Liver (tissue), 9 donors: Measurements from ENCODE around the gene CCN5. TPM values are rescaled to one million over a fixed set of nuclear protein-coding genes. Genes with fewer than 3 reads are reported as not detected.

Experiments
- DNase-seq: peaks from one replicate; pipeline ENCODE4 v3.0.0-alpha.2; 2017; ENCODE audit warnings: low spot score
- H3K27ac ChIP-seq, 2 donors: one replicate each; pipeline ENCODE4 v1.7.0; 2013; ENCODE audit warnings: inconsistent platforms in 2 of 2, low read length in 2 of 2, control low read depth in 1 of 2, low read depth in 1 of 2, mild to moderate bottlenecking in 1 of 2
- H3K27me3 ChIP-seq, 4 donors: one replicate each; pipeline versions ENCODE4 v1.6.1 to v1.7.0; 2013; ENCODE audit warnings: low read length in 3 of 4, inconsistent platforms in 1 of 4, mild to moderate bottlenecking in 1 of 4, moderate library complexity in 1 of 4; ENCODE audit not compliant: control insufficient read depth in 4 of 4, insufficient read depth in 4 of 4
- H3K36me3 ChIP-seq, 4 donors: one replicate each; pipeline versions ENCODE4 v1.6.1 to v1.7.0; 2013; ENCODE audit warnings: low read length in 3 of 4, mild to moderate bottlenecking in 3 of 4, low read depth in 1 of 4, moderate library complexity in 1 of 4; ENCODE audit not compliant: control insufficient read depth in 4 of 4, insufficient read depth in 3 of 4
- H3K4me1 ChIP-seq, 4 donors: one replicate each; pipeline versions ENCODE4 v1.6.1 to v1.7.0; 2013; ENCODE audit warnings: low read length in 3 of 4, mild to moderate bottlenecking in 3 of 4, moderate library complexity in 1 of 4; ENCODE audit not compliant: control insufficient read depth in 4 of 4, insufficient read depth in 4 of 4
- H3K4me3 ChIP-seq, 3 donors: one replicate each; pipeline versions ENCODE4 v1.6.1 to v1.7.0; 2013; ENCODE audit warnings: low read length in 3 of 3, control low read depth in 1 of 3, low read depth in 1 of 3, mild to moderate bottlenecking in 1 of 3
- H3K9ac ChIP-seq, 2 donors: one replicate each; pipeline ENCODE4 v1.7.0; 2013; ENCODE audit warnings: low read length in 2 of 2, mild to moderate bottlenecking in 2 of 2, moderate library complexity in 2 of 2, control low read depth in 1 of 2, low read depth in 1 of 2
- H3K9me3 ChIP-seq, 4 donors: one replicate each; pipeline versions ENCODE4 v1.6.1 to v1.7.0; 2013; ENCODE audit warnings: low read length in 3 of 4; ENCODE audit not compliant: control insufficient read depth in 4 of 4
- CTCF ChIP-seq: fragments of 150-350 bp; IDR thresholded peaks from 2 replicates; pipeline ENCODE4 v1.5.1; 2017; ENCODE audit warnings: improper control_type of control experiment, low read depth, low read length; ENCODE audit not compliant: missing input control
- EGR1 ChIP-seq, 2 donors: IDR thresholded peaks; 2 replicates each; pipeline ENCODE4 v1.6.1; 2016 to 2018; ENCODE audit warnings: antibody characterized with exemption in 2 of 2, low read depth in 2 of 2
- FOXA1 ChIP-seq: IDR thresholded peaks from 2 replicates; pipeline ENCODE4 v1.6.1; 2016; ENCODE audit warnings: antibody characterized with exemption
- FOXA2 ChIP-seq: IDR thresholded peaks from 2 replicates; pipeline ENCODE4 v1.6.1; 2016; ENCODE audit warnings: antibody characterized with exemption
- JUND ChIP-seq, 2 donors: IDR thresholded peaks; 2 replicates each; pipeline ENCODE4 v1.6.1; 2016; ENCODE audit warnings: antibody characterized with exemption in 2 of 2
- MAX ChIP-seq: IDR thresholded peaks from 2 replicates; pipeline ENCODE4 v1.6.1; 2016; ENCODE audit warnings: antibody characterized with exemption
- RAD21 ChIP-seq, 2 donors: IDR thresholded peaks; 2 replicates each; pipeline ENCODE4 v1.6.1; 2016; ENCODE audit warnings: antibody characterized with exemption in 2 of 2, mild to moderate bottlenecking in 2 of 2
- REST ChIP-seq: IDR thresholded peaks from 2 replicates; pipeline ENCODE4 v1.6.1; 2016; ENCODE audit warnings: antibody characterized with exemption, mild to moderate bottlenecking
- SP1 ChIP-seq: IDR thresholded peaks from 2 replicates; pipeline ENCODE4 v1.6.1; 2018; ENCODE audit warnings: antibody characterized with exemption, mild to moderate bottlenecking
- TAF1 ChIP-seq: conservative IDR thresholded peaks from 2 replicates; pipeline ENCODE4 v1.6.1; 2016; ENCODE audit warnings: antibody characterized with exemption, mild to moderate bottlenecking
- YY1 ChIP-seq: IDR thresholded peaks from 2 replicates; pipeline ENCODE4 v1.6.1; 2016; ENCODE audit warnings: antibody characterized with exemption, mild to moderate bottlenecking
- WGBS: extraction: QIAGEN DNeasy Blood & Tissue Kit; methylation state at CpG from one replicate; pipeline ENCODE4 v1.1.7; 2013; 5-methylcytosine and 5-hydroxymethylcytosine counted together
- polyA plus RNA-seq, 2 donors: library from polyadenylated mRNA; stranded (reverse) in 1 of 2; unstranded in 1 of 2; fragments of 200-250 nt in 1 of 2; fragments of >200 nt in 1 of 2; fragmentation: Nextera tagmentation in 1 of 2; extraction: Ambion mirVana in 1 of 2; gene quantifications; one replicate each; pipeline versions ENCODE4 v1.2.1 to v1.2.3, GENCODE V29; 2013 to 2015
- total RNA-seq, 2 donors: library from RNA; depleted of rRNA; stranded (reverse); fragments of >200 nt; gene quantifications; one replicate each; pipeline ENCODE4 v1.2.3, GENCODE V29; 2014
- TF ChIP-seq, protein P1 (sequence below): IDR thresholded peaks from 2 replicates; pipeline ENCODE4 v1.6.1; 2016; ENCODE audit warnings: antibody characterized with exemption
- TF ChIP-seq, protein P2 (sequence below): IDR thresholded peaks from 2 replicates; pipeline ENCODE4 v1.6.1; 2016; ENCODE audit warnings: antibody characterized with exemption
- donor health status: healthy.
- donor health status: healthy.
- donor health status: healthy.
- donor health status: healthy.
- donor health status: healthy.

The CCN5 gene
- total and polyA plus RNA-seq, 4 donors = 1.2 to 3.6 (median 1.9) TPM; not detected in 1

DNA sequence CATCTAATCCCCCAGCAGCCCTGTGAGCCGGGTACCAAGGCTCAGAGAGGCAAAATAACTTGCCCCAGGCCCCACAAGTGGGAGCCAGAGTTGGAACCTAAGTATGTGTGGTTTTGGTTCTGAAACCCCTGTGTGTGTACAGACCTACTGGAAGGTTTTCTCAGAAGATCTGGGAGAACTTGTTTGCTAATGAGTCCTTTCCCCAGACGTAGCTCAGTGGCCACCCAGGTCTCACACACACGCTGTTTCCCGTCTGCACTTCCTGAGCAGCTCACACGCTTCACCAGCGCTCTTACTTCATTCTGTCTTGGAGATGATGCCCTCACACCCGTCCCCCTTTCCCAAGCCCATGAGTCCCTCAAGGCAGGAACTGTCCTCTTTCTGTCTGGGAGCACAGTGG is 8.2 kb downstream of the CCN5 start (continued):
- TF ChIP-seq, protein P1, sequence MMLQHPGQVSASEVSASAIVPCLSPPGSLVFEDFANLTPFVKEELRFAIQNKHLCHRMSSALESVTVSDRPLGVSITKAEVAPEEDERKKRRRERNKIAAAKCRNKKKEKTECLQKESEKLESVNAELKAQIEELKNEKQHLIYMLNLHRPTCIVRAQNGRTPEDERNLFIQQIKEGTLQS = no peak
- TF ChIP-seq SP1 = no peak
- no peak for TF ChIP-seq CTCF

- WGBS = 86% methylated on average over 9 of the region's 9 CpGs
- Histone ChIP-seq H3K9ac (no peak overlapping the region), H3K4me3 (no peak overlapping the region), H3K27ac (no peak overlapping the region), H3K4me1 (peaks cover 0 to under 1% (median 0%) of the 10 kb centered on the region in 4 donors), H3K9me3 (no peaks in the 10 kb centered on the region), H3K27me3 (peaks cover 0 to 2% (median 0%) of the 10 kb centered on the region in 4 donors), H3K36me3 (no peaks in the 10 kb centered on the region)
- no peak for DNase-seq
- TF ChIP-seq FOXA1 (no peak), MAX (no peak), REST (no peak), TAF1 (no peak), RAD21 (IDR thresholded peaks at IDR 0.05) (no peak), FOXA2 (no peak), YY1 (no peak), JUND (IDR thresholded peaks at IDR 0.05) (no peak), EGR1 (IDR thresholded peaks at IDR 0.05; ENCODE audit: low read depth in 2 of 2) (no peak)
- TF ChIP-seq, protein P2, sequence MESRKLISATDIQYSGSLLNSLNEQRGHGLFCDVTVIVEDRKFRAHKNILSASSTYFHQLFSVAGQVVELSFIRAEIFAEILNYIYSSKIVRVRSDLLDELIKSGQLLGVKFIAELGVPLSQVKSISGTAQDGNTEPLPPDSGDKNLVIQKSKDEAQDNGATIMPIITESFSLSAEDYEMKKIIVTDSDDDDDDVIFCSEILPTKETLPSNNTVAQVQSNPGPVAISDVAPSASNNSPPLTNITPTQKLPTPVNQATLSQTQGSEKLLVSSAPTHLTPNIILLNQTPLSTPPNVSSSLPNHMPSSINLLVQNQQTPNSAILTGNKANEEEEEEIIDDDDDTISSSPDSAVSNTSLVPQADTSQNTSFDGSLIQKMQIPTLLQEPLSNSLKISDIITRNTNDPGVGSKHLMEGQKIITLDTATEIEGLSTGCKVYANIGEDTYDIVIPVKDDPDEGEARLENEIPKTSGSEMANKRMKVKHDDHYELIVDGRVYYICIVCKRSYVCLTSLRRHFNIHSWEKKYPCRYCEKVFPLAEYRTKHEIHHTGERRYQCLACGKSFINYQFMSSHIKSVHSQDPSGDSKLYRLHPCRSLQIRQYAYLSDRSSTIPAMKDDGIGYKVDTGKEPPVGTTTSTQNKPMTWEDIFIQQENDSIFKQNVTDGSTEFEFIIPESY = no peak
- TF ChIP-seq, protein P1 = no peak
These were observed 8.7 kb downstream of the CCN5 start for GRCh38 chr20:44723798-44724362.
